GM23338 (cell line): ENCODE results near the gene ASL.
A peak's percentile ranks its signal among the peaks of the same experiment; 100 is the strongest.

ENCODE experiments used
- CREB1 ChIP-seq: fragments of 250-450 bp; sonication (Bioruptor Pico); IDR thresholded peaks from 2 replicates; pipeline ENCODE4 v1.5.0; 2020; ENCODE audit warnings: low read depth, mild to moderate bottlenecking, moderate library complexity
- EZH2 ChIP-seq: fragments of 200-600 bp; sonication (generic); IDR thresholded peaks from one replicate; pipeline ENCODE4 v1.8.0; 2017; ENCODE audit warnings: antibody characterized with exemption, mild to moderate bottlenecking, low read depth; ENCODE audit not compliant: unreplicated experiment
- EZH2phosphoT487 ChIP-seq: fragments of 200-600 bp; sonication (generic); IDR thresholded peaks from one replicate; pipeline ENCODE4 v1.8.1; 2018; ENCODE audit warnings: antibody characterized with exemption; ENCODE audit not compliant: unreplicated experiment
- JUNB ChIP-seq: IDR thresholded peaks from one replicate; pipeline ENCODE4 v1.6.1; 2016; ENCODE audit warnings: antibody characterized with exemption; ENCODE audit not compliant: unreplicated experiment
- NANOG ChIP-seq: IDR thresholded peaks from 2 replicates; pipeline ENCODE4 v1.6.1; 2016; ENCODE audit warnings: antibody characterized with exemption, borderline replicate concordance
- POLR2AphosphoS5 ChIP-seq: IDR thresholded peaks from 2 replicates; pipeline ENCODE4 v1.6.1; 2016; ENCODE audit warnings: antibody characterized with exemption, low read depth
- STAT1 ChIP-seq: IDR thresholded peaks from one replicate; pipeline ENCODE4 v1.6.1; 2016; ENCODE audit warnings: antibody characterized with exemption; ENCODE audit not compliant: unreplicated experiment
- ZNF114 ChIP-seq: fragments of 250-450 bp; sonication (Bioruptor Pico); IDR thresholded peaks from 2 replicates; pipeline ENCODE4 v1.5.0; 2020; ENCODE audit warnings: mild to moderate bottlenecking, moderate library complexity
- ZNF331 ChIP-seq: fragments of 250-450 bp; sonication (Bioruptor Pico); IDR thresholded peaks from 2 replicates; pipeline ENCODE4 v1.5.0; 2020; ENCODE audit warnings: low read depth, mild to moderate bottlenecking, moderate library complexity
- TF ChIP-seq, protein P1 (sequence below), 2 experiments: fragments of 200-600 bp in 1 of 2; sonication (generic) in 1 of 2; conservative IDR thresholded peaks; 2 replicates each; pipeline versions ENCODE4 v1.5.1 to v1.6.1; 2016 to 2017; ENCODE audit warnings: antibody characterized with exemption in 2 of 2, low read depth in 2 of 2, mild to moderate bottlenecking in 2 of 2, moderate library complexity in 1 of 2
- TF ChIP-seq, protein P2 (sequence below): IDR thresholded peaks from one replicate; pipeline ENCODE4 v1.6.1; 2018; ENCODE audit warnings: antibody characterized with exemption; ENCODE audit not compliant: unreplicated experiment
- TF ChIP-seq, protein P3 (sequence below): IDR thresholded peaks from 2 replicates; pipeline ENCODE4 v1.6.1; 2016; ENCODE audit warnings: antibody characterized with exemption
- TF ChIP-seq, protein P4 (sequence below): fragments of 250-450 bp; sonication (Bioruptor Pico); IDR thresholded peaks from 2 replicates; pipeline ENCODE4 v1.5.0; 2020; ENCODE audit warnings: mild to moderate bottlenecking, moderate library complexity

DNA sequence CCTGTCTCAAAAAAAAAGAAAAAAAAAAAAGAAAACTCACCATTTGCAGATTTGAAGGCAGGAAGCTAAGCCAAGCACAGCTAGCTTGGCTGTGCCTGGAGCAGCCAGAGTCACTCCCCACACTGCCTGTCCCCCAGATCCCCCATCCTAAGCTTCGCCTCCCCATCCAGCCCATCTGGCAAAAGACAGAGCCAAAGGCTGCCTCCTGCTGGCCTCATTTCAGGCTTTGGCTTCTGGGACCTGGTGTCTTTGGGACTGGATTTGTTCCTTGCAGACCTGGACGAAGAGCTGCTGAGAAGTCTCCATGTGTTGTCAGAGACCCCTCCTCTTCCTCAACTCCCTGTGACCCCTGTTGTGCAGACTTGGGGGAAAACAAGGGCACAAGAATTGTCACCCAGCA lies 8.1 kb downstream of the ASL start:
- TF ChIP-seq, protein P1, sequence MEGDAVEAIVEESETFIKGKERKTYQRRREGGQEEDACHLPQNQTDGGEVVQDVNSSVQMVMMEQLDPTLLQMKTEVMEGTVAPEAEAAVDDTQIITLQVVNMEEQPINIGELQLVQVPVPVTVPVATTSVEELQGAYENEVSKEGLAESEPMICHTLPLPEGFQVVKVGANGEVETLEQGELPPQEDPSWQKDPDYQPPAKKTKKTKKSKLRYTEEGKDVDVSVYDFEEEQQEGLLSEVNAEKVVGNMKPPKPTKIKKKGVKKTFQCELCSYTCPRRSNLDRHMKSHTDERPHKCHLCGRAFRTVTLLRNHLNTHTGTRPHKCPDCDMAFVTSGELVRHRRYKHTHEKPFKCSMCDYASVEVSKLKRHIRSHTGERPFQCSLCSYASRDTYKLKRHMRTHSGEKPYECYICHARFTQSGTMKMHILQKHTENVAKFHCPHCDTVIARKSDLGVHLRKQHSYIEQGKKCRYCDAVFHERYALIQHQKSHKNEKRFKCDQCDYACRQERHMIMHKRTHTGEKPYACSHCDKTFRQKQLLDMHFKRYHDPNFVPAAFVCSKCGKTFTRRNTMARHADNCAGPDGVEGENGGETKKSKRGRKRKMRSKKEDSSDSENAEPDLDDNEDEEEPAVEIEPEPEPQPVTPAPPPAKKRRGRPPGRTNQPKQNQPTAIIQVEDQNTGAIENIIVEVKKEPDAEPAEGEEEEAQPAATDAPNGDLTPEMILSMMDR (conservative IDR thresholded peaks at IDR 0.05; ENCODE audit: low read depth in 2 of 2), result peak; percentile 40 to 43
- TF ChIP-seq EZH2phosphoT487 (no peak), NANOG (no peak), POLR2AphosphoS5 (no peak), STAT1 (no peak), JUNB (no peak), EZH2 (no peak), ZNF114 (CRISPR knock-in tag) (no peak), CREB1 (no peak), ZNF331 (CRISPR knock-in tag) (no peak)
- TF ChIP-seq, protein P2, sequence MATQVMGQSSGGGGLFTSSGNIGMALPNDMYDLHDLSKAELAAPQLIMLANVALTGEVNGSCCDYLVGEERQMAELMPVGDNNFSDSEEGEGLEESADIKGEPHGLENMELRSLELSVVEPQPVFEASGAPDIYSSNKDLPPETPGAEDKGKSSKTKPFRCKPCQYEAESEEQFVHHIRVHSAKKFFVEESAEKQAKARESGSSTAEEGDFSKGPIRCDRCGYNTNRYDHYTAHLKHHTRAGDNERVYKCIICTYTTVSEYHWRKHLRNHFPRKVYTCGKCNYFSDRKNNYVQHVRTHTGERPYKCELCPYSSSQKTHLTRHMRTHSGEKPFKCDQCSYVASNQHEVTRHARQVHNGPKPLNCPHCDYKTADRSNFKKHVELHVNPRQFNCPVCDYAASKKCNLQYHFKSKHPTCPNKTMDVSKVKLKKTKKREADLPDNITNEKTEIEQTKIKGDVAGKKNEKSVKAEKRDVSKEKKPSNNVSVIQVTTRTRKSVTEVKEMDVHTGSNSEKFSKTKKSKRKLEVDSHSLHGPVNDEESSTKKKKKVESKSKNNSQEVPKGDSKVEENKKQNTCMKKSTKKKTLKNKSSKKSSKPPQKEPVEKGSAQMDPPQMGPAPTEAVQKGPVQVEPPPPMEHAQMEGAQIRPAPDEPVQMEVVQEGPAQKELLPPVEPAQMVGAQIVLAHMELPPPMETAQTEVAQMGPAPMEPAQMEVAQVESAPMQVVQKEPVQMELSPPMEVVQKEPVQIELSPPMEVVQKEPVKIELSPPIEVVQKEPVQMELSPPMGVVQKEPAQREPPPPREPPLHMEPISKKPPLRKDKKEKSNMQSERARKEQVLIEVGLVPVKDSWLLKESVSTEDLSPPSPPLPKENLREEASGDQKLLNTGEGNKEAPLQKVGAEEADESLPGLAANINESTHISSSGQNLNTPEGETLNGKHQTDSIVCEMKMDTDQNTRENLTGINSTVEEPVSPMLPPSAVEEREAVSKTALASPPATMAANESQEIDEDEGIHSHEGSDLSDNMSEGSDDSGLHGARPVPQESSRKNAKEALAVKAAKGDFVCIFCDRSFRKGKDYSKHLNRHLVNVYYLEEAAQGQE, result no peak
- TF ChIP-seq, protein P3, sequence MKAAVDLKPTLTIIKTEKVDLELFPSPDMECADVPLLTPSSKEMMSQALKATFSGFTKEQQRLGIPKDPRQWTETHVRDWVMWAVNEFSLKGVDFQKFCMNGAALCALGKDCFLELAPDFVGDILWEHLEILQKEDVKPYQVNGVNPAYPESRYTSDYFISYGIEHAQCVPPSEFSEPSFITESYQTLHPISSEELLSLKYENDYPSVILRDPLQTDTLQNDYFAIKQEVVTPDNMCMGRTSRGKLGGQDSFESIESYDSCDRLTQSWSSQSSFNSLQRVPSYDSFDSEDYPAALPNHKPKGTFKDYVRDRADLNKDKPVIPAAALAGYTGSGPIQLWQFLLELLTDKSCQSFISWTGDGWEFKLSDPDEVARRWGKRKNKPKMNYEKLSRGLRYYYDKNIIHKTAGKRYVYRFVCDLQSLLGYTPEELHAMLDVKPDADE, result no peak
- TF ChIP-seq, protein P4, sequence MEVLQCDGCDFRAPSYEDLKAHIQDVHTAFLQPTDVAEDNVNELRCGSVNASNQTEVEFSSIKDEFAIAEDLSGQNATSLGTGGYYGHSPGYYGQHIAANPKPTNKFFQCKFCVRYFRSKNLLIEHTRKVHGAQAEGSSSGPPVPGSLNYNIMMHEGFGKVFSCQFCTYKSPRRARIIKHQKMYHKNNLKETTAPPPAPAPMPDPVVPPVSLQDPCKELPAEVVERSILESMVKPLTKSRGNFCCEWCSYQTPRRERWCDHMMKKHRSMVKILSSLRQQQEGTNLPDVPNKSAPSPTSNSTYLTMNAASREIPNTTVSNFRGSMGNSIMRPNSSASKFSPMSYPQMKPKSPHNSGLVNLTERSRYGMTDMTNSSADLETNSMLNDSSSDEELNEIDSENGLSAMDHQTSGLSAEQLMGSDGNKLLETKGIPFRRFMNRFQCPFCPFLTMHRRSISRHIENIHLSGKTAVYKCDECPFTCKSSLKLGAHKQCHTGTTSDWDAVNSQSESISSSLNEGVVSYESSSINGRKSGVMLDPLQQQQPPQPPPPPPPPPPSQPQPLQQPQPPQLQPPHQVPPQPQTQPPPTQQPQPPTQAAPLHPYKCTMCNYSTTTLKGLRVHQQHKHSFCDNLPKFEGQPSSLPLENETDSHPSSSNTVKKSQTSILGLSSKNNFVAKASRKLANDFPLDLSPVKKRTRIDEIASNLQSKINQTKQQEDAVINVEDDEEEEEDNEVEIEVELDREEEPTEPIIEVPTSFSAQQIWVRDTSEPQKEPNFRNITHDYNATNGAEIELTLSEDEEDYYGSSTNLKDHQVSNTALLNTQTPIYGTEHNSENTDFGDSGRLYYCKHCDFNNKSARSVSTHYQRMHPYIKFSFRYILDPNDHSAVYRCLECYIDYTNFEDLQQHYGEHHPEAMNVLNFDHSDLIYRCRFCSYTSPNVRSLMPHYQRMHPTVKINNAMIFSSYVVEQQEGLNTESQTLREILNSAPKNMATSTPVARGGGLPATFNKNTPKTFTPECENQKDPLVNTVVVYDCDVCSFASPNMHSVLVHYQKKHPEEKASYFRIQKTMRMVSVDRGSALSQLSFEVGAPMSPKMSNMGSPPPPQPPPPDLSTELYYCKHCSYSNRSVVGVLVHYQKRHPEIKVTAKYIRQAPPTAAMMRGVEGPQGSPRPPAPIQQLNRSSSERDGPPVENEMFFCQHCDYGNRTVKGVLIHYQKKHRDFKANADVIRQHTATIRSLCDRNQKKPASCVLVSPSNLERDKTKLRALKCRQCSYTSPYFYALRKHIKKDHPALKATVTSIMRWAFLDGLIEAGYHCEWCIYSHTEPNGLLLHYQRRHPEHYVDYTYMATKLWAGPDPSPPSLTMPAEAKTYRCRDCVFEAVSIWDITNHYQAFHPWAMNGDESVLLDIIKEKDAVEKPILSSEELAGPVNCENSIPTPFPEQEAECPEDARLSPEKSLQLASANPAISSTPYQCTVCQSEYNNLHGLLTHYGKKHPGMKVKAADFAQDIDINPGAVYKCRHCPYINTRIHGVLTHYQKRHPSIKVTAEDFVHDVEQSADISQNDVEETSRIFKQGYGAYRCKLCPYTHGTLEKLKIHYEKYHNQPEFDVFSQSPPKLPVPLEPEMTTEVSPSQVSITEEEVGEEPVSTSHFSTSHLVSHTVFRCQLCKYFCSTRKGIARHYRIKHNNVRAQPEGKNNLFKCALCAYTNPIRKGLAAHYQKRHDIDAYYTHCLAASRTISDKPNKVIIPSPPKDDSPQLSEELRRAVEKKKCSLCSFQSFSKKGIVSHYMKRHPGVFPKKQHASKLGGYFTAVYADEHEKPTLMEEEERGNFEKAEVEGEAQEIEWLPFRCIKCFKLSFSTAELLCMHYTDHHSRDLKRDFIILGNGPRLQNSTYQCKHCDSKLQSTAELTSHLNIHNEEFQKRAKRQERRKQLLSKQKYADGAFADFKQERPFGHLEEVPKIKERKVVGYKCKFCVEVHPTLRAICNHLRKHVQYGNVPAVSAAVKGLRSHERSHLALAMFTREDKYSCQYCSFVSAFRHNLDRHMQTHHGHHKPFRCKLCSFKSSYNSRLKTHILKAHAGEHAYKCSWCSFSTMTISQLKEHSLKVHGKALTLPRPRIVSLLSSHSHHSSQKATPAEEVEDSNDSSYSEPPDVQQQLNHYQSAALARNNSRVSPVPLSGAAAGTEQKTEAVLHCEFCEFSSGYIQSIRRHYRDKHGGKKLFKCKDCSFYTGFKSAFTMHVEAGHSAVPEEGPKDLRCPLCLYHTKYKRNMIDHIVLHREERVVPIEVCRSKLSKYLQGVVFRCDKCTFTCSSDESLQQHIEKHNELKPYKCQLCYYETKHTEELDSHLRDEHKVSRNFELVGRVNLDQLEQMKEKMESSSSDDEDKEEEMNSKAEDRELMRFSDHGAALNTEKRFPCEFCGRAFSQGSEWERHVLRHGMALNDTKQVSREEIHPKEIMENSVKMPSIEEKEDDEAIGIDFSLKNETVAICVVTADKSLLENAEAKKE (CRISPR knock-in tag), result no peak
